HepG2 (cell line): ENCODE results near the gene NEAT1. TPM values are rescaled to one million over a fixed set of nuclear protein-coding genes. Genes with fewer than 3 reads are reported as not detected.

Experiments
- AGO2 ChIP-seq: fragments of 200-400 bp; formaldehyde crosslinking; optimal IDR thresholded peaks from 2 replicates; pipeline ENCODE3; 2017; ENCODE audit warnings: mild to moderate bottlenecking, low read depth, low read length, moderate library complexity
- BHLHE40 ChIP-seq: IDR thresholded peaks from 2 replicates; pipeline ENCODE4 v1.6.1; 2011; ENCODE audit warnings: low read length, improper control_type of control experiment
- CREB1 ChIP-seq, 2 experiments: fragments of 450-650 bp in 1 of 2; IDR thresholded peaks; 2 replicates each; pipeline ENCODE4 v1.6.1; 2016 to 2017; ENCODE audit warnings: control low read depth in 1 of 2, mild to moderate bottlenecking in 1 of 2, missing compliant biosample characterization in 1 of 2, missing genetic modification characterization in 1 of 2
- DRAP1 ChIP-seq: IDR thresholded peaks from 2 replicates; pipeline ENCODE4 v1.6.1; 2016; ENCODE audit warnings: missing genetic modification reagents, missing compliant biosample characterization
- ERF ChIP-seq: IDR thresholded peaks from 2 replicates; pipeline ENCODE4 v1.6.1; 2018; ENCODE audit warnings: missing biosample characterization, missing genetic modification reagents
- HNRNPK ChIP-seq: fragments of 200-400 bp; formaldehyde crosslinking; IDR thresholded peaks from 2 replicates; pipeline ENCODE4 v1.6.1; 2018; ENCODE audit warnings: low read length, low read depth, moderate library complexity, mild to moderate bottlenecking; ENCODE audit not compliant: poor library complexity, severe bottlenecking
- ISX ChIP-seq: sonication (generic); formaldehyde crosslinking; conservative IDR thresholded peaks from 2 replicates; pipeline ENCODE4 v1.5.0; 2020; ENCODE audit warnings: missing genetic modification reagents
- KLF9 ChIP-seq: IDR thresholded peaks from 2 replicates; pipeline ENCODE4 v1.6.1; 2016; ENCODE audit warnings: low read depth
- SMC3 ChIP-seq: IDR thresholded peaks from 2 replicates; pipeline ENCODE4 v1.6.1; 2011; ENCODE audit warnings: low read length, improper control_type of control experiment
- SUZ12 ChIP-seq: fragments of 150-350 bp; IDR thresholded peaks from 2 replicates; pipeline ENCODE4 v1.6.1; 2014; ENCODE audit warnings: low read depth, low read length
- TAF1 ChIP-seq: sonication (generic); formaldehyde crosslinking; IDR thresholded peaks from 2 replicates; pipeline ENCODE4 v1.4.0; 2020; ENCODE audit warnings: missing genetic modification reagents
- ZNF234 ChIP-seq: sonication (generic); formaldehyde crosslinking; conservative IDR thresholded peaks from 2 replicates; pipeline ENCODE4 v1.5.1; 2020; ENCODE audit warnings: mild to moderate bottlenecking, missing genetic modification reagents
- ZNF44 ChIP-seq: sonication (generic); formaldehyde crosslinking; IDR thresholded peaks from 2 replicates; pipeline ENCODE4 v1.5.1; 2020; ENCODE audit warnings: mild to moderate bottlenecking, missing genetic modification reagents
- ZNF562 ChIP-seq: sonication (generic); formaldehyde crosslinking; IDR thresholded peaks from 2 replicates; pipeline ENCODE4 v1.8.0; 2022; ENCODE audit warnings: missing genetic modification reagents, borderline replicate concordance
- ZNF577 ChIP-seq: sonication (generic); formaldehyde crosslinking; IDR thresholded peaks from 2 replicates; pipeline ENCODE4 v1.4.0; 2020; ENCODE audit warnings: mild to moderate bottlenecking, low read depth, missing genetic modification reagents, borderline replicate concordance
- ZNF737 ChIP-seq: sonication (generic); formaldehyde crosslinking; IDR thresholded peaks from 2 replicates; pipeline ENCODE4 v1.5.0; 2020; ENCODE audit warnings: missing genetic modification reagents, mild to moderate bottlenecking, borderline replicate concordance
- ZSCAN25 ChIP-seq: sonication (generic); formaldehyde crosslinking; IDR thresholded peaks from 2 replicates; pipeline ENCODE4 v1.8.0; 2022; ENCODE audit warnings: mild to moderate bottlenecking, missing genetic modification reagents
- ZSCAN29 ChIP-seq: sonication (generic); formaldehyde crosslinking; conservative IDR thresholded peaks from 2 replicates; pipeline ENCODE4 v1.4.0; 2020; ENCODE audit warnings: mild to moderate bottlenecking, missing genetic modification reagents
- ZZZ3 ChIP-seq: sonication (generic); formaldehyde crosslinking; IDR thresholded peaks from 2 replicates; pipeline ENCODE4 v1.4.0; 2020; ENCODE audit warnings: missing genetic modification reagents, mild to moderate bottlenecking, borderline replicate concordance
- polyA plus RNA-seq, 8 experiments: library from polyadenylated mRNA; depleted of rRNA in 3 of 8; stranded (reverse) in 7 of 8; unstranded in 1 of 8; fragments of >200 nt; fragmentation: Illumina TruSeq in 4 of 8; extraction: Trizol in 4 of 8; gene quantifications; 2 replicates each; pipeline versions ENCODE4 v1.2.1 to v1.2.3, GENCODE V29; 2011 to 2016; ENCODE audit warnings: low read depth in 4 of 8, missing spikeins in 1 of 8, mixed read lengths in 1 of 8; ENCODE audit not compliant: insufficient read depth in 1 of 8
- total RNA-seq, 5 experiments: library from RNA; depleted of rRNA; stranded (reverse); fragments of >200 nt; fragmentation: Illumina TruSeq; extraction: Trizol; gene quantifications; 2 replicates each; pipeline ENCODE4 v1.2.3, GENCODE V29; 2016; ENCODE audit warnings: low read depth in 1 of 5
- TF ChIP-seq, protein P1 (sequence below): sonication (generic); formaldehyde crosslinking; IDR thresholded peaks from 2 replicates; pipeline ENCODE4 v1.9.0; 2022; ENCODE audit warnings: low read depth, missing genetic modification reagents
- TF ChIP-seq, protein P2 (sequence below): sonication (generic); formaldehyde crosslinking; IDR thresholded peaks from 2 replicates; pipeline ENCODE4 v1.5.1; 2020; ENCODE audit warnings: missing genetic modification reagents, mild to moderate bottlenecking, borderline replicate concordance
- TF ChIP-seq, protein P3 (sequence below), 2 experiments: IDR thresholded peaks; 2 replicates each; pipeline ENCODE4 v1.6.1; 2011 to 2012; ENCODE audit warnings: low read length in 2 of 2, borderline replicate concordance in 1 of 2, low read depth in 1 of 2, mild to moderate bottlenecking in 1 of 2, moderate library complexity in 1 of 2

NEAT1 gene
- total and polyA plus RNA-seq, 2 of the 13 experiments (the other 11 are each of a cell fraction or from before 2014, with no cell fraction given) = 20.5 to 41.2 TPM

DNA sequence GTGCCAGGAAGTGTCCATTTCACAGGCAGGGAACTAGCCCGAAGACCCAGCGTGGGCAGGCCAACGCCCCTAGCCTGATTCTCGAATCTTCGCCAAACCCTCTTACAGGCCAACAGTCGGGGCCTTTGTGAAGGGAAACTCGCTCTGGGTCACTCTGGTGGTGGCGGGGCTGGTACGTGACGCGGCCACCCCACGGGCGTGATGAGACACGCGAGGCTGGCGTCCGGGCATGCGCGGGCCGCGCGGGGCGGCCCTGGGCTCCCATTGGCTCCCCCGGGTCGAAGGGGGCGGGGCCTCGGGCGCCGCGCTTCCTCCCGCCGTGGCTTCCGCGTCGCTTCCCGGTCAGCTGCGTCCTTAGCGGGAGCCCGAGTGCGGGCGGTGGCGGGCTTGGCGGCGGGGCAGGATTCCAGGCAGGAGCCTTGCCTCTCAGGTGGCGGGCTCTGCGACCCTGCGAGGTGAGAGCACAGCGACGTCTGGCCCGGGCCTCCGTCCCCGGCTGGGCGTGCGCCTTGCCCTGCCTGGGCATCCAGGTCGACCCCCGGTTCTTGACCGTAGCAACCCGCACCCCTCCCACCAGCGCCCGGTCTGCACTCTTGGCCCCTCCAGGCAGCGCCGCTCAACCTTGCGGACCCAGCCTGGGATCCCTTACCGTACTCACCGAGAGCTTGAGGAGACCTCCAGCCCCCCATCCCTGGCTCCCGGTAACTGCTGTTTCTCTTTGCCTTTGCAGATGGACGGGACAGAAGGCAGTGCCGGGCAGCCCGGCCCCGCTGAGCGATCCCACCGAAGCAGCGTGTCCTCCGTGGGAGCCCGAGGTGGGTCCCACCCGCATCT is 36.1 kb upstream of the NEAT1 start, which contains the start of gene FRMD8 (continued):
- no peak for TF ChIP-seq SMC3
- TF ChIP-seq ZNF737 (CRISPR knock-in tag) = no peak
- TF ChIP-seq, protein P1, sequence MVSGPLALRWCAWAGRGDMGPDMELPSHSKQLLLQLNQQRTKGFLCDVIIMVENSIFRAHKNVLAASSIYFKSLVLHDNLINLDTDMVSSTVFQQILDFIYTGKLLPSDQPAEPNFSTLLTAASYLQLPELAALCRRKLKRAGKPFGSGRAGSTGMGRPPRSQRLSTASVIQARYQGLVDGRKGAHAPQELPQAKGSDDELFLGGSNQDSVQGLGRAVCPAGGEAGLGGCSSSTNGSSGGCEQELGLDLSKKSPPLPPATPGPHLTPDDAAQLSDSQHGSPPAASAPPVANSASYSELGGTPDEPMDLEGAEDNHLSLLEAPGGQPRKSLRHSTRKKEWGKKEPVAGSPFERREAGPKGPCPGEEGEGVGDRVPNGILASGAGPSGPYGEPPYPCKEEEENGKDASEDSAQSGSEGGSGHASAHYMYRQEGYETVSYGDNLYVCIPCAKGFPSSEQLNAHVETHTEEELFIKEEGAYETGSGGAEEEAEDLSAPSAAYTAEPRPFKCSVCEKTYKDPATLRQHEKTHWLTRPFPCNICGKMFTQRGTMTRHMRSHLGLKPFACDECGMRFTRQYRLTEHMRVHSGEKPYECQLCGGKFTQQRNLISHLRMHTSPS = 0 out of 2 replicates have a peak, but pooled peaks have one; percentile 22
- TF ChIP-seq, protein P2, sequence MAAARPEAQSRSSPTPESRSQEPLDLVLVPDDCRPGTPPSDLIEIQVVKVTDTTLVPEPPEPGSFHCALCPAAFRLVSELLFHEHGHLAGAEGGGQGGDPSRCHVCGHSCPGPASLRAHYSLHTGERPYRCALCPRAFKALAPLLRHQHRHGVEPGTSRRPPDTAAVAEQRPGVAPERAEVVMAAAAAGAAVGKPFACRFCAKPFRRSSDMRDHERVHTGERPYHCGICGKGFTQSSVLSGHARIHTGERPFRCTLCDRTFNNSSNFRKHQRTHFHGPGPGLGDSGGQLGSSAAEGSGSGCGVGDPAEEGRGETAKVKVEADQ (CRISPR knock-in tag) = 0 out of 2 replicates have a peak, but pooled peaks have one; percentile 13
- TF ChIP-seq ISX (CRISPR knock-in tag) = no peak
- no peak for TF ChIP-seq DRAP1 (CRISPR knock-in tag)
- peak; percentile 61 for TF ChIP-seq BHLHE40
- peak; percentile 35; the same call in 1 of the 2 replicates for TF ChIP-seq CREB1 (IDR thresholded peaks at IDR 0.05)
- no peak for TF ChIP-seq CREB1 (CRISPR knock-in tag; IDR thresholded peaks at IDR 0.05)
- no peak for TF ChIP-seq SUZ12
- TF ChIP-seq HNRNPK = peak; percentile 54
- no peak for TF ChIP-seq AGO2
- TF ChIP-seq ZNF234 (CRISPR knock-in tag) = peak; percentile 92; the same call in 1 of the 2 replicates
- TF ChIP-seq TAF1 (CRISPR knock-in tag) = peak; percentile 83
- no peak; the same call in 1 of the 2 replicates for TF ChIP-seq ERF
- TF ChIP-seq ZZZ3 = peak; percentile 75; the same call in 1 of the 2 replicates
- TF ChIP-seq KLF9 (CRISPR knock-in tag) = no peak
- no peak for TF ChIP-seq ZSCAN29
- no peak for TF ChIP-seq ZNF44 (CRISPR knock-in tag)
- TF ChIP-seq, protein P3, sequence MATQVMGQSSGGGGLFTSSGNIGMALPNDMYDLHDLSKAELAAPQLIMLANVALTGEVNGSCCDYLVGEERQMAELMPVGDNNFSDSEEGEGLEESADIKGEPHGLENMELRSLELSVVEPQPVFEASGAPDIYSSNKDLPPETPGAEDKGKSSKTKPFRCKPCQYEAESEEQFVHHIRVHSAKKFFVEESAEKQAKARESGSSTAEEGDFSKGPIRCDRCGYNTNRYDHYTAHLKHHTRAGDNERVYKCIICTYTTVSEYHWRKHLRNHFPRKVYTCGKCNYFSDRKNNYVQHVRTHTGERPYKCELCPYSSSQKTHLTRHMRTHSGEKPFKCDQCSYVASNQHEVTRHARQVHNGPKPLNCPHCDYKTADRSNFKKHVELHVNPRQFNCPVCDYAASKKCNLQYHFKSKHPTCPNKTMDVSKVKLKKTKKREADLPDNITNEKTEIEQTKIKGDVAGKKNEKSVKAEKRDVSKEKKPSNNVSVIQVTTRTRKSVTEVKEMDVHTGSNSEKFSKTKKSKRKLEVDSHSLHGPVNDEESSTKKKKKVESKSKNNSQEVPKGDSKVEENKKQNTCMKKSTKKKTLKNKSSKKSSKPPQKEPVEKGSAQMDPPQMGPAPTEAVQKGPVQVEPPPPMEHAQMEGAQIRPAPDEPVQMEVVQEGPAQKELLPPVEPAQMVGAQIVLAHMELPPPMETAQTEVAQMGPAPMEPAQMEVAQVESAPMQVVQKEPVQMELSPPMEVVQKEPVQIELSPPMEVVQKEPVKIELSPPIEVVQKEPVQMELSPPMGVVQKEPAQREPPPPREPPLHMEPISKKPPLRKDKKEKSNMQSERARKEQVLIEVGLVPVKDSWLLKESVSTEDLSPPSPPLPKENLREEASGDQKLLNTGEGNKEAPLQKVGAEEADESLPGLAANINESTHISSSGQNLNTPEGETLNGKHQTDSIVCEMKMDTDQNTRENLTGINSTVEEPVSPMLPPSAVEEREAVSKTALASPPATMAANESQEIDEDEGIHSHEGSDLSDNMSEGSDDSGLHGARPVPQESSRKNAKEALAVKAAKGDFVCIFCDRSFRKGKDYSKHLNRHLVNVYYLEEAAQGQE (IDR thresholded peaks at IDR 0.05; ENCODE audit: borderline replicate concordance in 1 of 2, low read depth in 1 of 2, low read length in 2 of 2) = peak in 1 of 2 experiments; percentile 20; a peak in 1 of 4 replicates
- no peak for TF ChIP-seq ZNF577
- TF ChIP-seq ZNF562 (CRISPR knock-in tag) = no peak
- TF ChIP-seq ZSCAN25 (CRISPR knock-in tag) = no peak
